T-helper 1 cell treated with Interleukin-12 subunit alpha and Interleukin-12 subunit beta and Interleukin-4 antibody, amounts not matched to agents 30 μg/mL and 1 μg/mL, for 36 hours (primary cell): ENCODE data around the gene BLCAP.

Experiments used
- H3K27ac Mint-ChIP-seq: one replicate; pipeline ENCODE4 v1.8.0; 2021; ENCODE audit warnings: mild to moderate bottlenecking, mixed read lengths
- H3K27me3 Mint-ChIP-seq: one replicate; pipeline ENCODE4 v1.8.0; 2021; ENCODE audit warnings: low read depth, mixed read lengths
- H3K36me3 Mint-ChIP-seq: one replicate; pipeline ENCODE4 v1.8.0; 2021; ENCODE audit warnings: low read depth, mixed read lengths
- H3K4me1 Mint-ChIP-seq: one replicate; pipeline ENCODE4 v1.8.0; 2021; ENCODE audit warnings: low read depth, mixed read lengths
- H3K4me3 Mint-ChIP-seq: one replicate; pipeline ENCODE4 v1.8.0; 2021; ENCODE audit warnings: mild to moderate bottlenecking, moderate library complexity, mixed read lengths
- H3K9me3 Mint-ChIP-seq: one replicate; pipeline ENCODE4 v1.8.0; 2021; ENCODE audit warnings: mixed read lengths

The BLCAP gene

GRCh38 chr20:37529214-37529967 lies 1.7 kb upstream of the BLCAP start:
- Mint-ChIP-seq H3K27ac (no peak overlapping the region), H3K4me3 (peak overlapping the region; percentile 8), H3K9me3 (no peaks in the 10 kb centered on the region), H3K36me3 (no peaks in the 10 kb centered on the region), H3K27me3 (peaks cover 4% of the 10 kb centered on the region), H3K4me1 (peaks cover 33% of the 10 kb centered on the region)

DNA sequence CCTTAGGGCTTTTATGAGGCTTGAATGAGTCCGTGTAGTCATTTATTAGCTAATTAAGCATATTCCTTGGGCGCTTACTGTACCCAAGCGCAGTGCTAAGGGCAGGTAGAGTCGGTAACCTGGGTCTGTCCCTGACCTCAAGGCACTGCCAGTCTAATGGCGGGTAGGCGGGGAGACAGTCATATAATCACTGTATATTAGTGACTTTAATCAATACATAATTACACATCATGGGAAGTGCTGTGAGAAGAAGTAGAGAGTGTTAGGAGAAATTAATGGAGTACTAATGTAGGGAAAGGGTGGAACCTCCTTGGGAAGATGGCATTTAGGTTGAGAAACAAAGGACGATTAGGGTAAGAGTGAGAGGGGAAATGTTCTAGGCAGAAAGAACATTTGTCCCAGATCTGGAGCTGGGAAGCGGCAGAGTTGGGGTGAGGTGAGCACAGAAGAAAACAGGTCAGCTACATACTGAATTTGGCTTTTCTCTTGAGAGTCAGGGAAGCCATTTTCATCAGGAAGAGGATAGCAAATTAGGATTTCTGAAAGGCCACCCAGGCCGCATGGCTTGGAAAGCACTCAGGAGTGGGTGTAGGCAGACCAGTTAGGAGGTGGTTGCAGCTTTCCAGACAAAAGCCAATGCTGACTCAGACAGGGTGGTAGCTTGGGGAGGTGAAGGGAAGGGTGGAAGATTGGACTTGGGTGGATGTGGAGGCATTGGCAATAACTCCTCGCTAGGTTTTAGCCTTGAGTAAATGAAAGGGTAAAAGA lies 954 bp upstream of the BLCAP start:
- Mint-ChIP-seq H3K36me3 (no peaks in the 10 kb centered on the region), H3K27ac (peak overlapping the region; percentile 47), H3K27me3 (peaks cover 4% of the 10 kb centered on the region), H3K4me3 (peak overlapping the region; percentile 93), H3K4me1 (peaks cover 34% of the 10 kb centered on the region), H3K9me3 (no peaks in the 10 kb centered on the region)

DNA sequence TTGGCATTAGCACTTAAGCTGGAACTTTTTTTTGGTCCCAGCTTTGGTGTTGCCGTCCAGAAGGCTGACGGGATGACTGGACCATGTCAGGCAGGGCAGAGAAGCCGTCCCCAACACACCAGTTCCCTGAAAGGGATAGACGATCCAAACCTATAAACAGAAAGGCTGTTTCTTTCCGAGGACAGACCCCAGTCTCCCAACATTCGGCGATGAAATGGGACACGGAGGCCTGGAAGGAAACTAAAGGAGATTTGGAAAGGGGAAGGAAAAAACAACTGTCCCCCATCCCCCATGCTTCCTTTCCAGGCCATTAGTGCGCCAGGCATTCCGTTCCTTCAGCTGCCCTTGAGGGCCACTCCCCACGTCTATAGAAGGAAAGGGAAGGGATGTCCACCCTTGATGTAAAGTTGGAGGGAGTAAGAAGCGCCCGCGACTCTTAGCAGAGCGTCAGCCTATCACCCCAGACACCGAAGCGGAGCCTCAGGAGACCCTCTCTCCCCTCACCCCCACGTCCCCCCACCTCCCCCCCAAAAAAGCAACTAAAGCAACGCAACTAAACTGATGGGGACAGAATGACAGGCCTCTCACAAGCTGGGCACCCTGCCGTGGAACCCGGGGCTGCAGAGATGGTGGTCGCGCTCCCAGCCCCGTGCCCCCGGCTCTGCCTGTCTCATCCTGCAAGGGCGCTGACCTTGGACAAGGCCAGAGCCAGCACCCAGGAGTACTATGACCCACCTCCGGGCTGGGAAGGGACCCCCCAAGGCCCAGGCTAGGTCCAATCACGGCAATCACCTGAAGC lies 638 bp downstream of the BLCAP start:
- Mint-ChIP-seq H3K9me3 (no peaks in the 10 kb centered on the region), H3K4me3 (peak overlapping the region; percentile 93), H3K4me1 (peaks cover 34% of the 10 kb centered on the region), H3K27ac (peak overlapping the region; percentile 100), H3K27me3 (peaks cover 4% of the 10 kb centered on the region), H3K36me3 (no peaks in the 10 kb centered on the region)

DNA sequence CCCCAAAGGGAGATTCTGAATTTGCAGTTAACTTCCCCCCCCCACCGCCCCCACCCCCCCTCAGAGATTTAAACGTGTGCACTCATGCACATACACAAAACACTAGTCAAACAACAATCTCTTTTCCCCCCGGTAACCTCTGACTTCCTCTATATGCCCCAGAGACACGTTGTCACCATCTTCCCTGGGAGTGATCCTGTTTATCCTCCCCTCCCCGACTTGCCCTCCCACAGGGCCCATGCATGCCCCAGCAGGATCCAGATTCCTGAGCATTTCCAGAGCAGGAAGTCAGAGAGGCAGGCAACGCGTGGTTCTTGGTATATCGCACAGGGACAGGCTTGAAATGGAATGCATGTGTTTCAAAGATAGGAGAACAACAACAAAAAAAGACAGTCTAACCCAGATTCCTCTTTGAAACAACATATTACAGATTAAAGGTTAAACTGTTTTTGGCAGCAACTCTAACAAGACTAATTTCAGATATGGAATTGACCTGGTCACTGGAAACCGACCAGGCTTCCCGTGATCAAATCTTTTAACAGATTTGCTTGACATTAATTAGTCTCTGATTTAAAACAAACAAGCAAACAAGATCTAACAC lies 1.3 kb downstream of the BLCAP start:
- peaks cover 37% of the 10 kb centered on the region for H3K4me1 Mint-ChIP-seq

GRCh38 chr20:37525810-37526209 lies 1.9 kb downstream of the BLCAP start:
- Mint-ChIP-seq H3K27ac (no peak overlapping the region), H3K36me3 (no peaks in the 10 kb centered on the region), H3K27me3 (peaks cover 10% of the 10 kb centered on the region), H3K4me3 (peak overlapping the region; percentile 93), H3K4me1 (peaks cover 37% of the 10 kb centered on the region), H3K9me3 (no peaks in the 10 kb centered on the region)

More for the DNA sequence above, 1.3 kb downstream of the BLCAP start:
- Mint-ChIP-seq H3K36me3 (no peaks in the 10 kb centered on the region), H3K9me3 (no peaks in the 10 kb centered on the region), H3K27me3 (peaks cover 8% of the 10 kb centered on the region), H3K4me3 (peak overlapping the region; percentile 93), H3K27ac (peak overlapping the region; percentile 100)

DNA sequence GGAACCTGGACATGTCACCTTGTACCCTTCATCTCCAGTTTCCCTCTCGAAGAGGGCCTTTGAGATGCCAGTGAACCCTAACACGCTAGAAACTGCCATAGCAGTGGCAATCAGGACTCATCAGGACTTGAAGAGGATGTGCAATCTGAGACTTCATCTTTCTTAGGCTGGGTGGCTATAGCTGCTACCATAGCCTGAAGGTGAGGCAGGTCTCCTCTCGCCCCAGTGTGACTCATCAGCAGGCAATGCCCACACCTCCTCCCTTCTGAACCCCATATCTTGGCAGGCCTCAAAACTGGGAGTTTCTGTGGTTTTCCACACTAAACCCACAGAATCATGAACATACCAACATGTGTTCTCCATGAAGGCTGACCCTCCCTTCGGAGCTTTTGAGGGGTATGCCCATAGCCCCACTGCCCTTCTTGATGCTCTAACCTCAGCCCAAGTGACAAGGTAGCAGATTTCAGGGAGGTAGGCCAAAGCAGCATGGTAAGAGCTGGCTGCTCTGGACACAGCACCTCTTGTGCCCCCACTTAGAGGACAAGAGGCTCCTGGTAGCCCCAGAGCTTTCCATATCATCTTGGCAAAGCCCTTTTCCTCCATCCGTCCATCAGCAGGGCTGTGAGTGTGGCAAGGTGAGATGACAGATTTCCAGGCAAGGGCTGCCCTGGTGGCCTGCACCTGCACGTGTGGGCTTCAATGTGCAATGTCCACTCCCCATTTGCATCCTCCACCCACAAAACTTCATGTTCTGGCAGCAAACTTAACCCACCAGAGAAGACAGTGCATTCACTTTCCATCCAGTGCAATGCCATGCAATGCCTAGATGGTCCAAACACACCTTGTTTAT lies 2.6 kb downstream of the BLCAP start:
- Mint-ChIP-seq H3K9me3 (no peaks in the 10 kb centered on the region), H3K4me3 (peak overlapping the region; percentile 18), H3K4me1 (peaks cover 42% of the 10 kb centered on the region), H3K36me3 (no peaks in the 10 kb centered on the region), H3K27ac (no peak overlapping the region), H3K27me3 (peaks cover 16% of the 10 kb centered on the region)

DNA sequence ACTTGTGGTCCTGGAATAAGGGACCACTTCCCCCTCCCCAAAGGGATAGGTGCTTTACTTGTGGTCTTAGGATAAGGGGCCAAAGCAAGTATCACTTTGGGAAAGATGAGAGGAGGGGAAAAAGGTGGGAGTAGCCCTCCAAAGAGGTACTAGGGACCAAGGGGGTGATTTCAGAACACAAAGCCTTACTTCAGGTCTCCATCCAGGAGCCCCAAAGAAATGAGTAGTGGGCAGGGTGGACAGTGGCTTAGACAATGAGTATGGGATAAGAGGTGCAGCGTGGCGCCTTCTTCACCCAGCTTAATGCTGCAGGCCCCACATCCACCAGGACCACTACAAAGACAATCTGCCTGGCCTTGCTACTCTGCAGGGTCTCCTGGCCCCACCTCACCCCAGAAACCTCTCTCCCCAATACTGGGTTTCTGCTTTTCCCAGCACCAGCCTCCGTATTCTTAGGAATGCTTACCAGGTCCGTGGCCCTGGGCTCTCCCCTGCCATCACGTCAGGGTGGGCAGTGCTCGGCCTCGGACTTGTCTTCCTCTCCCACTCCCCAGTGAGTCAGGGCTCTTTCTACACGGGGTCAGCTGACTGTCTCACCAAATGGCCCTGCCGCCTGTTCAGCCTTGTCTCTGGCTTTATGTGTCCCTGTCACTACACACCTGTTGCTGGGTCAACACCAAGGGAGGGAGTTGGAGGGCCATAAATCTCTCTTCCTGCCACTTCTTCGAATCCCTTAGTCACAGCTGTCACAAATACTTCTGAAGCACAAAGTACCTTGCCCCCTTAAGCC lies 3.6 kb downstream of the BLCAP start:
- no peak overlapping the region for H3K27ac Mint-ChIP-seq
- H3K9me3 Mint-ChIP-seq: no peaks in the 10 kb centered on the region
- peaks cover 42% of the 10 kb centered on the region for H3K4me1 Mint-ChIP-seq
- H3K4me3 Mint-ChIP-seq: no peak overlapping the region
- H3K36me3 Mint-ChIP-seq: no peaks in the 10 kb centered on the region
- H3K27me3 Mint-ChIP-seq: peaks cover 16% of the 10 kb centered on the region

GRCh38 chr20:37523012-37523391 lies 4.7 kb downstream of the BLCAP start:
- peaks cover 3% of the 10 kb centered on the region for H3K36me3 Mint-ChIP-seq
- H3K4me3 Mint-ChIP-seq: no peak overlapping the region
- peaks cover 39% of the 10 kb centered on the region for H3K4me1 Mint-ChIP-seq
- peaks cover 12% of the 10 kb centered on the region for H3K27me3 Mint-ChIP-seq
- H3K27ac Mint-ChIP-seq: no peak overlapping the region
- H3K9me3 Mint-ChIP-seq: no peaks in the 10 kb centered on the region

GRCh38 chr20:37522260-37523011 lies 5.2 kb downstream of the BLCAP start:
- Mint-ChIP-seq H3K36me3 (peaks cover 7% of the 10 kb centered on the region), H3K27me3 (peaks cover 12% of the 10 kb centered on the region), H3K4me1 (peaks cover 39% of the 10 kb centered on the region), H3K4me3 (no peak overlapping the region), H3K27ac (no peak overlapping the region), H3K9me3 (no peaks in the 10 kb centered on the region)

- H3K27me3 Mint-ChIP-seq: peaks cover 12% of the 10 kb centered on the region
- no peaks in the 10 kb centered on the region for H3K9me3 Mint-ChIP-seq
- H3K27ac Mint-ChIP-seq: no peak within 1 kb of the TSS
- H3K4me1 Mint-ChIP-seq: peaks cover 33% of the 10 kb centered on the region
- H3K4me3 Mint-ChIP-seq: peak within 1 kb of the TSS; percentile 14
- peaks cover 7% of the 10 kb centered on the region for H3K36me3 Mint-ChIP-seq
These were observed 6.5 kb downstream of the BLCAP start, which contains the start of gene NNAT for GRCh38 chr20:37521061-37521771. NNAT (plus strand) TSS chr20:37521250; CDS start chr20:37521332, 82 bp downstream.

- Mint-ChIP-seq H3K4me3 (peak overlapping the region; percentile 14), H3K27me3 (peaks cover 12% of the 10 kb centered on the region), H3K4me1 (peaks cover 25% of the 10 kb centered on the region), H3K27ac (no peak overlapping the region), H3K36me3 (peaks cover 7% of the 10 kb centered on the region), H3K9me3 (no peaks in the 10 kb centered on the region)
These were observed 7.2 kb downstream of the BLCAP start for GRCh38 chr20:37520419-37520955.
